ENCODE data around the gene CDK5.

- TF ChIP-seq CTCF (conservative IDR thresholded peaks at IDR 0.05 in 1 of 2, IDR thresholded peaks at IDR 0.05 in 1 of 2; ENCODE audit: low read depth in 1 of 2, low read length in 2 of 2), result no peak
- TF ChIP-seq EZH2 (IDR thresholded peaks at IDR 0.05; ENCODE audit: low read length, missing control alignments), result no peak
These were observed 33.2 kb downstream of the CDK5 start, which contains the start of gene ATG9B for GRCh38 chr7:151024435-151025056.

Measured in fibroblast of lung (primary cell).